HG03060 (cell line): Measurements from ENCODE around the gene PTPA.
A peak's percentile ranks its signal among the peaks of the same experiment; 100 is the strongest.

Experiments used
- ATAC-seq: cut with Tn5 transposase; IDR thresholded peaks from one replicate; pipeline ENCODE4 v1.9.1; 2021; ENCODE audit warnings: low read depth, moderate number of reproducible peaks; ENCODE audit not compliant: unreplicated experiment

Gene PTPA

DNA sequence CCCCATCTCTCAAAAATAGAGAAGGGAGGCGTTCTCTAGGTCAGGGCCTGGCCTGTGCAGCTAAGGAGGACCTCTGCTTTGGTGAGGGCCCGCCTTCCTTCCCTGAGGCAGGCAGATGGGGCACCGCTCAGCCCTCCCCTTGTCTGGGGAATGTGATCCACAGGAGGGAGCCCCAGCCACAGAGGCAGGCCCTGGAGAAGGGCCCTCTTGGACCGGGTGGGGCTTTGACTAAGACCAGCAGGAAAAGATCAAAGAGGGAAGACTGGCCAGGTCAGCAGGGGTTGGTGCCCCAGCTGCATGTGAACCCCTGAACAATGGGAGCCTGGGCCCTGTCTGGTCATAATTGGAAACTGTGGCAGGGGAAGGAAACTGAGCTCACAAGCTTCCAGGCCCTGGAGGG is 21.9 kb downstream of the PTPA start:
- no peak for ATAC-seq

DNA sequence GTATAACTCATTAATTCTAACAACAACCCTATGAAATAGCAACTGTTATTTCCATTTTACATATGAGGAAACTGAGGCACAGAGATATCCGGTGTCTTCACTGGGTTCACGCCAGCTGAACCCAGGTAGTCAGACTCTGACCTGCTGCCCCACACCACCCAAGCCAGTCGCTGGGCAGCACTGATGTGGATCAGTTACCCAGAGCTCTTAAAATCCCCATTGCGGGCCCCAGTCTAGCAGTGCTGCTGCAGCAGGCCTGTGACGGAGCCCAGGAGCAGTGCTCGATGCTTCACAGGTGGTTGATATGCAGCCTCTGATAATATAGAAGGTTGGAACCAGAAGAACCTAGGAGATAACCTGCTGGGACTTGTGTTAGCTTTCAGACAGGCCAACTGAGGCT is 24.3 kb downstream of the PTPA start:
- no peak for ATAC-seq

DNA sequence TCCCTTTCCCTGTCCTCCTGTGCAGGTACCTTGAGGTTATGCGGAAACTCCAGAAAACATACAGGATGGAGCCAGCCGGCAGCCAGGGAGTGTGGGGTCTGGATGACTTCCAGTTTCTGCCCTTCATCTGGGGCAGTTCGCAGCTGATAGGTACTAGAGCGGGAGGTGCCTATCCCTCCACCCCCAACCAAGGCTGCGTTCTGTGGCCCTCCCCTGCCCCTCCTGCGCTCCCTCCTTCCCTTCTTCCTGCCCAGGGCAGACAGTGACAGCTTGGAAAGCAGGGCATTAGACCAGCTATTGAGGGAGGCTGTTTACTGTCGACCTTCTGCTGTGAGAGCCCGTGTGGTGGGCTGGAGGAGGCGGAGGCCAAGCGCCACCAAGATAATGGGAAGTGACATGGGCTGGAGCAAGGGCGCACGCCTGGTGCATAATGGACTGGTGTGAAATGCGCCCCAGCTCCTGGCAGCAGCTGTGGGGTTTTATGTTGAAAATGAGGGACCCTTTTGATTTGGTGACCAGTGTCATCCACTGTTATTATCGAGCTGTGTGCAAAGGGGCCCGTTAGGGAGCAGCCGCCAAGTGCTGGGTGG is 25.3 kb downstream of the PTPA start:
- no peak for ATAC-seq

DNA sequence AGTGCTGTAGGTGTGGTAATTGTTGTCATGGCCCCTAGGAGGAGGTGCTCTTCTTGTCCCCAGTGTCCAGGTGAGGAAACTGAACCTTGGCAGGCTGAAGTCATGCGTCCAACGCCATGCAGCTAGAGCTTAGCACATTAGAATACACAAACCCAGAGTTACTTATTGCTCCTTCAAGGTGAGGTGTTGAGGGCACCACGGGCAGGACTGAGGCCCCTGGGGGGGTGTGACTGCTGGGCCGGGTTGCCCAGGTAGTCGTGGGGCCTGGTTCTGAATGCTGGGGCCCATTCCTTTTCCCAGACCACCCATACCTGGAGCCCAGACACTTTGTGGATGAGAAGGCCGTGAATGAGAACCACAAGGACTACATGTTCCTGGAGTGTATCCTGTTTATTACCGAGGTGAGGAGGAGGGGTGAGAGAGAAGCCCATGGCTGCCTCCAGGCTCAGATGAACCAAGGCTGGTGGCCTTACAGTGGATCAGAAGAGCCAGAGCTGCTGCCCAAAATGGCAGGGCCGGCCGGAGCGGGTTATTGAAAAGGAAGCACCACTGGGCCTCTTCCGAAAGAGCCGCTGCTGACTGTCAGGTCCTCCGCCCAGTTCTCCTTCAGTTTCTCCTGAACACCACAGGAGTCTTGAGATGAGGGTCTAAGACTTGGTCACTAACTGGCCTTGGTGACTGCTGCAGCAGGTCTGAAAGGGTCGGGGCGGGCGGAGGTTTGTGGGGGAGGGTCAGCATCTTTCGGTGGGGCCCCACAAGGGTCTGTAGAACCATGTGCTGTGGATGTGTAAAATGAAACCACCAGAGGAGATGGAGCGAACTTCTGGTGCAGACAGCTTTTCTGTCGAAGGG is 26.3 kb downstream of the PTPA start:
- ATAC-seq = no peak

DNA sequence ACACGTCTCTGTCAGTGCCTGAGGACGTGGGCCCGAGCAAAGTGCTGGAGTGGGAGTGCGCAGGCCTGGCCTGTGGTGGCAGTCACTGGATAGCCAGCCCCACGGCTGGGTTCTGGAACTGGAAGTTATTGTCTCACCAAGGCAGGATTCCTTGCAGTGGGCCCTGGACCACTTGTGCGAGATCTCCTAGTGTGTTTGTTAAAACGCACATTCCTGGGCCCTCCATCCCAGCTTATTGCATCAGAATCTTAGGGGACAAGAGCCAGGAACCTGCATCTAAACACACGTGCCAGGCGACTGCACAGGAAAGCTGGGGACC is 26.9 kb downstream of the PTPA start:
- no peak for ATAC-seq

DNA sequence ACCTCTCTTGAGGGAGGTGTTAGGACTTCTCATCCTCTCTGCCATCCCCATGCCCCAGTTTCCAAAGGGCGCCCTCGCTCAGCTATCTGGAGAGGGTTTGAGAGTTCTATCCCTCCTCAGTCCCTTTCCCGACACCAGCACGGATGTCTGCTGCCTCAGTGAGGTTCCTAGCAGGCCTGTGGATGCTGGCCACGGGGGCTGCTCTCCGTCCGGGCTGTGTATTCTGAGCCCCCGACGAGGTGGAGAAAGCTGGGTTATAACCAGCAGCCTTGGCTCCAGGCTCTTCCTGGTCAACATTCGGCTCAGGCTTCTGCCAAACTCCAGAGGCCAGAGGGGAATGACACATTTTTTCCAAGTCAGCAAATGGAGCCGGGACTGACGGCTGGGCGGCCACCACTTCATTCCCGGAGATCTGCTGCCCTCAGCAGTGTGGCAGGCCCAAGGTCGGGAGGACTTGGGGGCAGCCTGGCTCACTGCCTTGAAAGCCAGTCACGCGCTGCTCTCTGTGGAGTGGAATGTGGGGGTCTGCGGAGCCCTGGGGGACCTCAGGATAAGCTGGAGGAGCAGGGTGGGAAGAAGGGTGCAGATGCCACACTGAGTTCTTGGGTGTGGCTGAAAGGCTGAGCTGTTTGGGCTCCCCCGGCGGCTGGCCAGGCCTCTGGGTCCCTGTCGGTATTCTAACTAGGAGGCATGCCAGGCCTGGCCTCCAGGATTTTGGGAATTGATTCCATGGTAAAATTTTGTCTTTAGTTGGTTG is 27.4 kb downstream of the PTPA start:
- no peak for ATAC-seq

DNA sequence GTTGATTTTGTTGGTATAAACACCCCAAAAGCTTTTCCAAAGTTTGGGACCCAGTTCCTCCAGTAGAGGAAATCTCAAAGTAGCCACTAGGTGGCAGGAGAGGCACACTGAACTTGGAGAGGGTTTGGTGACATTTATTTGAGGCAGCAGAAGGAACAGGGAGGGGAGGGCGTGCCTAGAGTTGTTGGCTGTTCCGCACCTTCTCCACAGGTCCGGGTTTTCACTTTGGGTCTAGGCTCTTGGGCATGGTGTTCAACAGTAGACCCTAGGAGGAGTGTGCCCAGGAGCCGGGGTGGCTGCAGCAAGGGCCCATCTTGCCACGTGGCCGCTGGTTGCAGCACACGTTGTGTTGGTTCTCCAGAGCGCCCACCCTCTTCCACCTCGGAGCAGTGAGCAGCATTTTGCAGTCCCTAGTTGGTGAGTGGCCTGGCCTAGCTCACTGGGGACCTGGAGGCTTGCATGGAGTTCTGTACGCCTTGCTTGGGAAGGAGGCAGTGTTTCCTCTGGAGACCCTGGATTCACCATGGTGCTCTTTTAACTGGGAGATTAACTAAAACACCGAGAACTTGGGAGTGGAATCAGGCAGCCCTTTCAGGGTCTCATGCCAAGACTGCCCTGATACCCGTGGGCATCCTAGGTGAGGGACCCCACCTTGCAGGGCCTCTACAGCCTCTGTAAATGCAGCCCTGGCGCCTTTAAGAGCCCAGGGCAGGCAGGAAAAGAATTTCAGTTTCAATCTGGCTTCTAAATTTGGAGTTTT is 28.2 kb downstream of the PTPA start:
- no peak for ATAC-seq

DNA sequence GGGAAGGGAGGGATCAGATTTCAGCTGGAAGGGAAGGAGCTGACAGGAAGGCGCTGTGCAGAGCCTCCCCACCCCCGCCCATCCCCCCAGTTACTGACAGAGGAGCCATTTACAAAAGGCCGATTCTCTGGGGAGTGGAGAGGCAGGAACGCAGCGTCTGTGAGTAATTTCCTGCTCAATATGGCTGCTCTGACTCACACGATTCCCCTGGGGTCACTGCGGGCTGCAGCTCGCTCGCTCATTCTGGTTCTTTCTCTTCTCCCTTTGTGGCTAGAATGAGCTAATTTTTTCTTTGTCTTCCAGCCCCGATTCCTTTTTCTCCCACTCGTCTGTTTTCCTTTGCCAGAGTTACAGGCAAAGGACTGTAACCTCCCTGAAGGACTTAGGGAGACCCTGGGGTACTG is 28.8 kb downstream of the PTPA start:
- peak; percentile 48 for ATAC-seq

DNA sequence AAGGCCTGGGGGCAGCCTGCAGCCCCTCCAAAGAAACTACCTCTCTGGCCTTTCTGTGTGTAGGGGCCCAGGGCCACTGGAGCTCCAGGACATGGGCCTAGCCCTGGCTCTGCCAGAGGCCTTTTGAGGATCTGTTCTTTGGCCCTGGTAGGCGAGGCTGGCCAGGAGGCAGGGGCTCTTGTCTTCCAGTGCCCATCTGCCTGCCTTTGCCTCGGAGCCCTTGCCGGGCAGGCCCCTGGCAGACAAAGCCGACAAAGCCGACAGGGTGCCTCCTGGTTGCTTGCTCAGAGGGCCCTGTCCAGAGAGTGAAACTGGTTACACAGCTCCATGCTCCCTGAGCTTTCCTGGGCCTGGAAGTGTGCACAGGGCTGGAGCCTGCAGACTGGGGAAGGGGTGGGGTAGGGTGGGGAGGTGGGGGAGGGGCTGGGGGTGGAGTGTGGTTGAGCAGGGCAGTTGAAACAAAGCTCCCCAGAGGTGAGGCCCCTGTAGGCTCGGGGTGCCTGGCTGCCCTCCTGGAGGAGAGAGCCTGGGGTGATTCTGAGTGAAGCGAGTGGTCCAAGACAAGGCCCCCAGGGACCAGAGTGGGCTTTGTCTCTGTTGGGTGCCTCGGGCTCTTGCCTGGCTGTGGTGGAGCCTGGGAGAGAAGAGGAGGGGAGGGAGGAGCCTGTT is 29.3 kb downstream of the PTPA start:
- no peak for ATAC-seq

DNA sequence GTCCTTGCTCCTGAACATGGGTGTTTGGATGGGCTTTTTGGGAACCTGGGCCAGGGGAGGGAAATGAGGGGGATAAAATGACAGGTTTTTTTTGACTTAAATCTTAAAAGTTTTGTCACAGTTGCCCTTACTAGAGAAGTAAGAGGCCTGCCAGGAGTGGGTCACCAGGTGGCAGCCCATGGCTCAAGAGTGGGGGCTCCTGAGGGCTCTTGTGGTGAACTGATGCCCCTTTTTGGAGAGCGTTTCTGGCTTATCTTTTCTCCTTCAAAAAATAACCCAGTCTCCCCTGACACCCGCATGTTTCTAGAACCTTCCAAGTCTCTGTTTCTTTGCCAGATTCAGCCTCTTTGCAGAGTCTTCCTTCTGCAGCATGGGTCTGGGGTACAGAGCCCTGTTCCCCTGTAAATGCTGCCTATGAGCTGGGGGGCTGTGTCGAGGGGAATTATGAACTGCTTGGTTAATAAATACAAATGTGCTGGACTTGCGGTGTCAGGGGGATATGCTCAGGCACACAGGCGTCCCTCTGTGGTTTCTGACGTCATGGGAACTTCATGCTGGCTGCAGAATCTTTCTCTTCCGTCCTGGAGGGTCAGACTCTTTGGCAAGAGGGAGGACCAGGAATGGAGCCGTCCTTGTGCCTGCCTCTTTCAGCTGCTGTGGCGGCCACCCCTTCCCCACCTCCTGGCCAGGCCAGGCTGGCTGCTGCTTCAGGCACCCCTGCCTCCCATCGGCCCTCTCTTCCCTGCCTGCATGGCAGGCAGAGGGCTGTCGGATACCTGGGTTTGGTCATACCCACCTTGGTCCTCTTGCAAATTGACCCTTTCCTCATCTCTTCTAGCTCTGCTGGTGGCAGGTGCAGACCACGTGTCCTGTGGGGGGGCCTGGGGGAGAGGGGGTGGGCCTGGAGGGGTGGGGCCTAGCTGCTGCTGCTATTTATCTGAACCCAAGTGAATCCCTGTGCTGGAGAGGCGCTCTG is 30.1 kb downstream of the PTPA start:
- no peak for ATAC-seq

DNA sequence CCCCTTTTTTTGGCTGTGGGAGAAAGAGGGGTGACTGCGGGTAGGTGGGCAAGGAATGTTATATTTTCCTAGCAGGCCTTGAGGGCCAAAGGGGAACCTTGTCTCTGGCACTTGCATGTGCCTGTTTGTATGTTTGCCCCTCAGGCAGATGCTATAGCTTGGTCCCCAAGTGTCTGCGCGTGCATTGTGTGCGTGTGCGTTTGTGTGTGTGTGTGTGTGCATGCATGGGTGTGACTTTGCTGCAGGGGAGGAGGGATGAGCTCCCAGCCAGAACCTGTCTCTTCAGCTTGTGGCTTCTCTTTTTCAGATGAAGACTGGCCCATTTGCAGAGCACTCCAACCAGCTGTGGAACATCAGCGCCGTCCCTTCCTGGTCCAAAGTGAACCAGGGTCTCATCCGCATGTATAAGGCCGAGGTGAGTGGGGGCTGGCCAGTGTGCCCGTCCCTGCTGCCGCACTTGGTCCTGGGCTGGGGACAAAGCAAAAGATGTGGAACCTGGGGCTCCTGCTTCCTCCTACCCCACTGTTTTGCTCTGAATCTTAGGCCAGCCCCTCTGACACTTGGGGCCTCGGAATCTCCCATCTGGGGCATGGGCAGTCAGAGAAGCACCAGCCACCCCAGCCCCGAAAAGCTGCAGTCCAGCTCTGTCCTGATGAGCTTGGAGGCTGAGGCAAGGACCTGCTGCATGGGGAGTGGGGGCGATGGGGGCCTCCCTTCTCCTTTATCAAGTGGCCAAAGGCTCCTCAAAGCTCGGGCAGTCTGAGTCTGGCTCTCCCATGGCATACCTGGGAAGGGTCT is 31.1 kb downstream of the PTPA start:
- no peak for ATAC-seq

DNA sequence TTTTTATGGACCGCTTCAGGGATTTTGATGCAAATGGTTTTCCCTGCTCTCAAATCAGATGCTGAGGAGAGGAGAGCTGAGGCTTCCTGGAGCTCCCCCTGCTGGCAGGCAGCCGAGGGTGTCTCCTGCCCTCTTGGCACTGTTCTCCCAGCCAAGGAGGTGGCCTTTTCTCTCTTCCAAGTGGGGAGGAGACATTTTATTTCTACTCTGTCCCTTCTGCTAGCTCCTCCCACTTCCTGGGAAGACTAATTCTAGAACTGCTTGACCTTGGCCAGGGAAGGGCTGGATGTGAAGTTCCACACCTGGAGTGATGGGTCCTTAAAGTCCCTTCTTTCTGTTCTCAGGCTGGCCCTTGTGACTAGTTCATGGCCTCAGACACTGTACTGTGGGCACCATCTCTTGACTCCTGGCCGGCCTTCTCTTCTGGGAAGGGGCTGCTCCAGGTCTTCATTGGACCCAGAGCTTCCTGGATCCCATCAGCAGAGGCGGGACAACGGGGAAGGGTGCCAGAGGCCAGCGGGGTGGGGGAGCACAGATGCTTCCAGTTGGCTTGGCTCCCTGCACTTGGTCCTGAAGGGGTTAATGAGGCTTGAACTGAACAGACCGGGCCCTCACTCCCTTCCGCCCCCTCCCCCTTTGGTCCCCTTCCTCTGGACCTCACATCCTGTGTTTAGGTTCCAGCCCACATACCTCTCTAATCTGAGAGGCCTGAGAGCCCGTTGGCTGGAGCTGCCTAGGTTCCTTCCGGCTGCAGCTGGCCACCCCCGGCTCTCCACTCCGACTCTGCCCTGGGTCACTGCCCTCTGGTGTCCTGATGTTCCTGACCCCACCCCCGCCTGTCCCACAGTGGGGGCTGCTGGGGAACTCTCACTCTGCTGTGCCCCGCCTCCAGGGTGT is 32.1 kb downstream of the PTPA start:
- no peak for ATAC-seq

DNA sequence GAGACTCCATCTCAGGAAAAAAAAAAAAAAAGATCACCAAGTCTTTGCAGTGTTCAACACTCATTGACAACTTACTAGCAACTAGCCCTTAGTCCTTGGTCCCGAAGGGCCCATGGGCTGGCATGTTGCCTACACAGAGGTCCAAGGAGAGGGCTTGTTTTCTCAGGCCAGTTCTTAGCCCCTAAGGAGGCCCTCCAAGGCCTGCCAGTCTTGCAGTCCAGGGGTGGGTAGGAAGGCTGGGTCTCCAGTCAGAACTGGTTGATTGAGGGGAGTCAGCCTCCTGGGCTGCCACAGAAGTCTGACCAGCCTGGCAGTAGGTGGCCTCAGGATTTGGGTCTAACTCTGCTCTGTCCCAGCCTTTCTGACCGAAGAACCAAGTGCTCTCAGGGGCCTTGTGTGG is 34.1 kb downstream of the PTPA start:
- ATAC-seq = no peak

DNA sequence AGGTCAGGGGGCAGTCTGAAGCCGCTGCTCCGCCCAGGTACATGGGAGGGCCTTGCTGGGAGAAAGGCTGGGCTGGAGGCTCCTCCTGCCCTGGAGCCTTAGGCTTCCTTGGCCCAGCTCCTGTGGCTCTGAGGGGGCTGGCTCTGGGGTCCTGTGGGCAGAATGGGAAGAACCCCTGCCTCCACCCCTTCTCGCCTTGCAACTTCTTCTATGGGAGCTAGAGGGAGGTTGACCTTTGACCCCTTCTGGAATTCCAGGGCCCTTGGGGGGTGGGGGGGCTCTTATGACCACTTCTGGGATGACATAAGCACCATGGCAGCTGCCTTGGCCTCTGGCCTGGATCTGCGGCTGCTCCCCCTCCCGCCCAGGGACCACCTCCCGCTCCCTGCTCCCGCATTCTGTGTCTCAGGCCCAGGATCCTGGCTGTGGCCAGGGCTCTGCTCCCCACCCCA is 34.7 kb downstream of the PTPA start:
- no peak for ATAC-seq

DNA sequence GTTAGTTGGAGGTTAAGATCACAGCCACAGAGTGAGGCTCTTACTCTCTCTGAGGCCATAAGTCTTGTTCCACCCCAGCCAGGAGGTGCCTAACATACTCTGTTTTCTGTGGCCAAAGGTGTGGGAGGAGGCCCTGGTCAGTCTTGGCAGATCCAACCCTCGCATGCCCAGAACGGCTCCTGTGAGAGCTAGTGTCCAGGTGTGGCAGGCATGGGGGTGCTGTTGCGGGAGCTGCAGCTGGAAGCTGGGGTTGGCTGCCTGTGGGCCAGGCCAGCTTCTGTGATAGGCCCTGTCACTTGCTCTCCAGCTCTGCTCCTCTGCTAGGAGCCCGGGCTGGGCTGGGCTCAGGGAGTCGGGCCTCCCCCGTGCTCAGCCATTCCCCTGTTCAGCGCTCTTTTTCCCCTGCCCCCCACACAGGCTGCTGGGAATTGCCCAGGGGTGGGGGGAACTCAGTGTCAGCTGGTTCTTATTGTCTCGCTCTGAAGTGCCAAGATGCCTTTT is 35.3 kb downstream of the PTPA start:
- ATAC-seq = no peak

DNA sequence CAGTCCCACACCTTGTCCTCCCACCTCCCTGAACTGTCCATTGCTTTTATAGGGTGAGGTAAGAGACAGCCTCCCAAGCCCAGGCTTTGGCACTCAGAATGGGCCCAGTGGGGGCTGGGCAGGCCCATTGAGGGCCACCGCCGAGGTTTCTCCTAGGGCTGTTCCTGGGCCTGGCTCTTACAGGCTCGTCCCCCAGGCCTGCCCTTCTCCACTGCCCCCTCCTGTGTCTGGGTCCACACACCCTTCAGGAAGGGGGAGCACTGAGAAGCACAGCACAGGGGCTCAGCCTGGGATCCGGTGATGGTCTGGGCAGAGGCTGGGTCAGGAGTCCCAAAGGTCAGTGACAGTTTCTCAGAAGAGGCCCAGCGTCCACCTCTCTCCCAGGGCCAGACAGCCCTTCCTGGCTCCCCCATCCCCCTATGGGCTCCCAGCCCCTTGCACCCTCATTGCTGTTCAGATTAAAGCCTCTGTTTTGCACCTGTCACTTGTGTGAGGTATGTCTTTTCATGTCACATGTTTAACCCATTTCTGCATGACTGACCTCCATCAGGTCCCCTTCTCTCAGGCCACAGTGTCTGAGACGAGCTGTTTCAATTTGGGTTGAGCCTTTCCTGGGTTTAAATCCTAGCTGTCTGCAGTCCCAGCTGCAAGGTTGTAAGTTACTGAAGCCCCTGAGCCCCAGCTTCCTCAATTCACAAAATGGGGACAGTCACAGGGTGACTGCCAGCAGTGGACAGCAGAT is 37.4 kb downstream of the PTPA start:
- no peak for ATAC-seq

DNA sequence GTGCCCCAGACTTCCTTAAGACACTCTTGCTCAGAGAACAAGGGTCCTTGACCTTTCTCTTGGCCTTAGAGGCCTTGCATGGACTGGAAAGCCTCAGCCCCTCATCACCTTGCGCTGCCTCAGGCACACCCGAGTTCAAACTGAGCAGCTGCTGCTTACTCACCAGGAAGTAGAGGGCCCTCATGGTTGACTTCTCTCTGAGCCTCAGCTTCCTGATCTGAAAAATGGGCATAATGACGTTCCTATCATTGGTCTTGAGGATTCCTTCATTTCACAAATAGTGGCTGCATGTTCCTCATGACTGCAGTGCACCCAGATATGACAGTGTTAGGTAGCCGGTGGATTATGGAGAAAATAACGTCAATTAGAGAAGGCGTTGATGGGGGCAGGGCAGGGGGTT is 38.2 kb downstream of the PTPA start:
- ATAC-seq = no peak
